Skin of body (tissue), 2 donors: Measurements from ENCODE around the gene FUBP3. TPM values are rescaled to one million over a fixed set of nuclear protein-coding genes. Genes with fewer than 3 reads are reported as not detected.

Source experiments
- DNase-seq: peaks from one replicate; lab custom pipeline; 2025; lab: John Stamatoyannopoulos, UW
- total RNA-seq: library from RNA; depleted of rRNA; stranded (reverse); fragments of >200 nt; gene quantifications from one replicate; pipeline ENCODE4 v1.2.3, GENCODE V29; 2014

The FUBP3 gene
- total RNA-seq, 1 donor from 2014 or later: 37.9 TPM

DNA sequence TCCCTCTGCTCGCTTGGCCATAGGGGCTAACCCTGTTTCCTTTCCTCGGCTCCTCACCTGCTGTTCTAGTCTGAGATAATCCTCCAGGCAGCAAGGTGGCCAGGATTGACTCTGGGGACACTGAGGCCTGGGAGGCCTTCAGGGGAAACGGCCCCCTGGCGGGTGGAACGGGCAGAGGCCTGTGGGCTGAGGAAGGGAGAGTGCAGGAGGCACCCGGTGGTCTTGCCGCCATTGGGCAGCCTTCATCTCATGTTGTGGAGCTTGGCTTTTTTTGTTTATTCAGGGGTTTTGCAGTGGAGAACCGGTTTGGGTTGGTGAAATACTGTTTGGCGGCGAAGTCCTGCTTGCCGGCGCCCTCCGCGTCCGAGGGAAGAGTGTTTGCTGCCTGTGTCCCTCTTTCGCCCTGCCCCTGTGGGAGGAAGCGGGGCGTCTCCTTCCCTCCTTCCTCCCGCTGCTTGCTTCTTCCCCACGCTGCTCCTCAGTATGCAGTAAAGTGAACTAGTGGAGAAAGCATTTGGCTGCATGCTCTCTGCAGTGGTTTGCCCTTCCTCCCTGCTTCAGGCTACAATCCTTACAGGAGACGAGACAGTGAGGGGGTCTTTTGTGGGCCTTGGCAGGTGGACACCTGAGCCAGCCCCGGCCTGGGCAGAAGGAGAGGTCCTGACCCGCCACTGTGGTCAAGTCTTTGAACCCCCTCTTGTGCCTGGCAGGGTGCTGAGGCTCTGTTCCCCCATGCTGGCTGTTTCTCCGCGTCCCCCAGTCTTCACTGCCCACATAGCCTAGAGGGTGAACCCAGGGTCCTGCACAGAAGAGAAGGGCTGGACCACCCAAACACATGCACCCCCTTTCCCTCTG is 54.2 kb downstream of the FUBP3 start:
- DNase-seq: no peak

DNA sequence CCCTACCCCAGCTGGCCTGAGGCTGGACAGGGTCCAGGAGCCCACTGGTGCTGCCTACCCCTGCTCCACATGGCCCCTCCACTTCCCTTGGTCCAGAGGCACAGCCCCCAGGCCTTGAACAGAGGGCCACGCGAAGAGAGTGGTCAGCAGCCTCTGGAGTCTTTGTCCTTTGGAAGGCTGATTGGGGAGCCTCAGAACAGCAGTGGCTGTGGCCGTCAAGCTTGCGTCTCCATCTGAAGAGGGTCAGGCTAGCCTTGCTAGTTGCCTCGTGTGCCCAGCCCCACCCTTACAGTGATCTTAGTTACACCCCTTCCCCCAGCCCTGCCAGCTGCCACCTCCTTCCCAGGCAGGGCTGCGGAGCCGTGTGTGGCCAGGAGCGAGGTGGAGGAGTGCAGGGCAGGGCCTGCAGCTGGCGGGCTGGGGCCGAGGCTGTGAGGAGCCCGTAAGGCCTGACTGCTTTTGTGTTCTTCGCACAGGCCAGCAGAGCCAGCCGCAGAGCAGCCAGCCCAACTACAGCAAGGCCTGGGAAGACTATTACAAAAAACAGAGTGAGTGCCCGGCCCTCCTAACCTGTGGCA is 54.9 kb downstream of the FUBP3 start:
- no peak for DNase-seq

DNA sequence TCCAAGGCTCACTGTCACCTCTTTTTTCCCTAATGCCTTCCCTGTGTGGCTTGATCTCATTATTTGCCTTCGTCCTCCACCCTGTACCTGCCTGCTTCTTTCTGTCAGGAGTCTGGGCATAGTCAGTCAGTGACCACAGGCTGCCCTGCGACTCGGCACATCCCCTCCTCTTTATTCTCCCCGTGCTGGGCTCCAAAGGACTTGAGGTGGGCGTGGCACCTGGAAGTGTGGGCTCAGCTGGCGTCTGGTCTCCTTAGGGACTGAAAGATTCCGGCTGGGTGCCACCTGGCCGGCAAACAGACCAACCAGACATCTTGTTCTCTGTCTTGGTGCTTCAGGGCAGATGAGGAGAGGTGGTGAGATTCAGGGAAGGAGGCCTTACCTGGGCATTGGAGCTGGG is 55.4 kb downstream of the FUBP3 start:
- DNase-seq: no peak

- no peak for DNase-seq
Observed at GRCh38 chr9:130635306-130635705, 55.9 kb downstream of the FUBP3 start.

GRCh38 chr9:130635721-130636647 is 56.6 kb downstream of the FUBP3 start:
- DNase-seq: no peak

DNA sequence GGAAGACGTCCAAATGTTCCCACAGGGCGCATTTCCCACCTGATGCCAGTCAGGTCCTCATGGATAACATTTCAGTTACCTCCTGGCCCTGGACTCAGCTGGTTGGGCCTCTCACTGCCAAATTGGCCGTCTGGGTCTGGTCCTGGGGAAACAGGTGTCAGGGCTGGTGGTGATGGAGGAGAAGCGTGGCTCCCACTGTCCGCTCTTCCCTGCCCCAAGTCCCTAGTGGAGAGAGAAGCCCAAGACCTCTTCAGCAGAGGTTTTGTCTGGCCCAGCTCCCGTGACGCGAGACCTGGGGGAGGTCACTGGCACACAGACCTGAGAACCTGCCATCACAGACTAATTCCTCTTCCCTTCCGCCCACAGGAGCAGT is 57.3 kb downstream of the FUBP3 start:
- no peak for DNase-seq

DNA sequence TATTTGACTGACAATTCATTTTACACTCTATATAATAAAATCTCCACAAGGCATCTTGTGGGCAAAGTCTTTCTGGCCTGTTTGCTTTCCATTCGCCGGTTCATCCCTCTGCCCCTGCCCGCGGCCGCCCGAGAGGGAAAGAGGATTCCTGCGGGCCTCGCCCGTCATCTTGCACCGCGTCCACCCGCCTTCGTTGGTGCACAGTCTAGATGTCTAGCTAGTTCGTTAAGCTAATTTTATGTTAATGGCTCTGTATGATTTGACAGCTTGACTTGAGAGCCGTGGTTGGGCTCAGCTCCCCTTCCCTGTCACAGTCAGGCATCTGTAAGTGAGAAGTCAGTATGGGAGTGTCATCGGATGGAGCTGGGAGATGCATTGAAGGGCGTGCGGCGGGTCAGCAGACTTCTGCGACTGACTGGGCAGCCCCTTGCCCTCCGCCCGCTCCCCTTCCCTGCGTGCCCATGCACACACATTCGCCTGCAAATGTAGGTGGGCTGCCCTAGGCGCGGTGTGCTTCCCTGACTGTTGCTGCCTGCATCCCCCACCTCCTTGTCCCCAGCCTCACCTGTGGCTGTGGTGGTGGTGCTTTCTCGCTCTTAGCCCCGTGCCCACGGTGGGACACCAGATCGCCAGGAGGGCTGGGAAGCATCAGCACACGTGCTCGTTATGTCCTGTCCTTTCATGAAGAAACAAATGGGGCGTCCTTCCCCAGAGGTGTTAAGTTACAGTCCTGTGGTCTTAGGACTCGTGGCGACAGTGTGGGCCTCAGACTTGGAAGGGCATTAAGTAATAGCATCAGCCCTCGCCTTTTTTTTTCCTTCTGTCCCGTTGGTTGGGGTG is 59.1 kb downstream of the FUBP3 start:
- DNase-seq: no peak

DNA sequence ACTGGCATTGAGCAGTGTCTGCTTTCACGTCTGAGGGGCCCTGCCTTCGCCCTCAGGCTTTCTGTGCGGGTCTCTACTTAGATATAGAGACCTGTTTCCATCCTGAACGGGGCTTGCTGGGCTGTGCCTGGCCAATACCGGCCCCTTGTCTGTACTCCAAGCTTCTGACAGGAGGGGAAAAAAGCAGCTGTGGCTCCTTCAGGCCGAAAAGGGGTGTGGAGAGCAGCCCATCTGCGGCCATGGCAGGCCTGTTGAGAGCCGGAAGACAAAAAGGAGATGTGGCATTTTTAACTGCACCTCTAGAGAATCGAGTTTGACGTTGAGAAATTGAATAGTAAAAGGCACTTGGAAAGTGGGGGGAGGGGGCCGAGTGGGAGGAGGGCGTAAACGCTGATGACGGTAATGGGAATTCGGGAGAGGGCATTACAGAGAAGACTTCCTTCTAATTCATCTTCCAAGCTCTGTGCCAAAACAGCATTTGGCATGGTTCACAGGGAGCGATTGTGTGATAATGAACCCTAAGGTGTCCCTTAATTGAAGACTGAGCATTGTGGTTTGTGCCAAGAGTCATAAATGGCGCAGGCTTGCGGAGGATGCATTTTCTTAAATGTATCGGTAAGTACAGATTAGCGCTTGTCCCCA is 59.9 kb downstream of the FUBP3 start:
- DNase-seq: no peak

DNA sequence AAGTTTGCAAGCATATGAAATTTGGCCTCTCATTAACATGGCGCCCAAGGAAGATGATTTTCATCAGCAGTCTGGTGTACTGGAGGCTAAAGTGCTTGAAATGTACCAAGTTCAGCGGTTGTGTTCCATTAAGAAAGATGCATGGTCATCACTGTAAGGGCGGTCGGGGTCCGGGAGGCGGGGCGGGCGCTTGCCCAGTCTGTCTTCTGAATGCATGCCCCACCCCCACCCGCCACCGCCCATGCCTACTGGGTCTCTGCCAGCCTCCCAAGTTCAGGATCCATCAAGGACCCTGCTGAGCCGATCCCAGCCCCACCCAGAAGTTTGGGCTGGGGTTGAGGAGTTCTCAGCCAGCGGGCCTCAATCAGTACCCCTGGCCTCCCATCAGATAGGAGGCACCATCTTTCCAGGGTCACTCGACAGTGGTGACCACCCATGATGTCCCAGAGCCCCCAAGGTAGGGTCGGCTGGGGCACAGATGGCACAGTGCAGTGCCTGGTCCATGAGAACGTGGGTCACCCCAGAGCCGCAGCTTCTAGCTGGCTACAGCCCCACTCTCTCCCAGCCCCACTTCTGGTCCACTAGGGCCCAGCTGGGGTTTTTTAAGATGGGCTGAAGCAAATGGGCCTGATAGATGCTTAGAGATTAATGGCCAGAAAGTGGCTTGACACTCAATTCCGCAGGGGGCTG is 60.6 kb downstream of the FUBP3 start:
- no peak for DNase-seq

GRCh38 chr9:130640681-130641080 is 61.3 kb downstream of the FUBP3 start:
- DNase-seq: no peak

DNA sequence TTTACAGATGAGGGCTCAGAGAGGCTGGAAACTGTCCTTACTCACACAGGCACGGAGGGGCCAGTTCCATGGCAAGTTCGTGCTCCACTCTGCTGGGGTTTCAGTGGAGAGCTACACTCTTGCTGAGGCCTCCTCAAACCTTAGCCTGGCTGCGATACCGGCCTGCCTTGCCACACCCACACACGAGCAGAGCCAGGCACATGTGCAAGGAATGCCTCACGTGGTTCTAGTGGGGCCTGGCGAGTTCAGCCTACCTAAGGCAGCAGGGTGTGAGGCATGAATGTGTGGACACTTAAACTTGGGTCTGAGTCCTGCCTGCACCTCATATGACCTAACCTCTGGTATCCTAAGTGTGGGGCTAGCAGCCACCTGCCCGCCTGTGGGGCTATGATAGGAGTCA is 63.5 kb downstream of the FUBP3 start:
- no peak for DNase-seq

GRCh38 chr9:130651221-130651620 is 71.8 kb downstream of the FUBP3 start:
- DNase-seq: no peak

- DNase-seq: no peak
Observed at GRCh38 chr9:130651752-130652151, 72.4 kb downstream of the FUBP3 start.

GRCh38 chr9:130654879-130655278 is 75.5 kb downstream of the FUBP3 start:
- DNase-seq: no peak

DNA sequence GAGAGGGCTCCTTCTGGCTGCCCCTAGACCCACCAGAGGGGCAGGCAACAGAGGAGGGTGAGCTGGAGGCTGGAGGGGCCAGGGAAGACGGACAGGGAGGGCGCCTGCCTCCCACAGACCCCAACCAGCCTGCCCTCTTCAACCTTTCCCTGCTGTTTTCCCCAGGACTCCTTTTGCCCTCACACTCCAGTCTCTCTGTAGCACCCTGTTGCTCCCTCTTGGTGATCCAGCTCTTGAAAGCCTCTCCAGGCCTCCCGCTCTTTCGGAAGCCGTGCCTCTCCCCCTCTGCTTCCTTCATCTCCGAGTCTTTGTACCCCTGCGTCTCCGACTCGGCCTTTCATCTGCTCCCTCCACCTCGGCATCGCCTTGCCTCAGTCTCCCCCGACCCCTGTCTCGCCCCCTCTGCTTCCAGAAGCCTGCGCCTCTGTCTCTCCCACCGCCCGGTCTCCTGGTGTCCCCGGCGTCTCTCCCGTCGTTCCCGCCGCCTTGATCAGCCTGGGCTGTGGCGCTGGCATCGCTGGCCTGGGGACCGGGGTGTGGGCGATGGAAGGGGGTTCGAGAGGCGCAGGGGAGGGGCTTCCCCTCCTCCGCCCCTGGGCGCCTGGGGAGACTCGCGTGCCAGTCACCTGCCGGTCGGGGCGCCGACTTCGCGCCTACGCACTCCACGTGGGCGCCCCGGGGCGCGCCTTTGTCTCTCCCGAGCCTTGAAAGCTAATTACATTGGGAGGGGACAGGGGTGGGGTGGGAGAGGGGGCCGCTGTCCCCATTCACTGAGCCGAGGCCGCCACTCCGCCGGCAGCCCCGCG is 79.7 kb downstream of the FUBP3 start:
- DNase-seq: no peak

- no peak for DNase-seq
Observed at GRCh38 chr9:130659699-130660248, 80.4 kb downstream of the FUBP3 start.

DNA sequence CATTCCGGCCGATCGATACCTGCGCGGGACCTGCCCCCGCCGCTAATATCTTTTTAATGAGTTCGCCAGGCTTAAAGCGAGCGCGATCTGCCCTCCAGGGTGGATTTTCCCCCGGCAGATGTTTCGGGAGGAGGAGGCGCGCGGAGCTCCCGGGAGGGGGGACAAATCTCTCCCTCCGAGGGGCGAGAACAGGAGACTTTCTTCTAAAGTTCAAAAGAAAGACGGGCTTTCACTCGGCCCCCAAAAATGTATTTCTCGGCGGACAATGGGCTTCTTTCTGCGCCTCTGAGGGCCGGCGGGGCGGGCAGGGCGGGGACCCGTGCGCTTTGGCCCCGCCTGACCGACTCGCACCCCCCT is 80.9 kb downstream of the FUBP3 start:
- no peak for DNase-seq

- DNase-seq: no peak
Observed at GRCh38 chr9:130660683-130661450, 81.5 kb downstream of the FUBP3 start.
